GM23338 (cell line): ENCODE measurements around the gene BAG5. TPM values are rescaled to one million over a fixed set of nuclear protein-coding genes. Genes with fewer than 3 reads are reported as not detected.

ENCODE experiments used
- ATAC-seq: fragments of 200-7000 bp; cut with Tn5 transposase; 3 replicates; pipeline ENCODE4 v1.9.1; 2020
- DNase-seq: peaks from one replicate; pipeline ENCODE4 v3.0.0-alpha.2; 2015; ENCODE audit warnings: low spot score
- H2AFZ ChIP-seq: fragments of 200-600 bp; sonication (generic); 2 replicates; pipeline ENCODE4 v1.8.0; 2016; ENCODE audit warnings: antibody characterized with exemption, mild to moderate bottlenecking, moderate library complexity
- H3F3A ChIP-seq: fragments of 200-600 bp; sonication (generic); replicated peaks from 2 replicates; pipeline ENCODE4 v1.8.0; 2017; ENCODE audit warnings: antibody characterized with exemption, mixed run types, low read depth
- H3K27ac ChIP-seq: fragments of 200-600 bp; sonication (generic); 2 replicates; pipeline ENCODE4 v1.6.1; 2016; ENCODE audit warnings: low read depth
- H3K27me3 ChIP-seq: fragments of 200-600 bp; sonication (generic); 2 replicates; pipeline ENCODE4 v1.8.0; 2016; ENCODE audit warnings: mild to moderate bottlenecking, mixed run types, moderate library complexity; ENCODE audit not compliant: insufficient read depth
- H3K36me3 ChIP-seq: fragments of 200-600 bp; sonication (generic); 2 replicates; pipeline ENCODE4 v1.8.0; 2016; ENCODE audit warnings: mild to moderate bottlenecking; ENCODE audit not compliant: insufficient read depth
- H3K4me1 ChIP-seq: fragments of 200-600 bp; sonication (generic); 2 replicates; pipeline ENCODE4 v1.8.0; 2016; ENCODE audit warnings: mild to moderate bottlenecking, moderate library complexity; ENCODE audit not compliant: insufficient read depth
- H3K4me2 ChIP-seq: fragments of 200-600 bp; sonication (generic); 2 replicates; pipeline ENCODE4 v1.7.1; 2017; ENCODE audit warnings: mixed run types
- H3K4me3 ChIP-seq: fragments of 200-600 bp; sonication (generic); 2 replicates; pipeline ENCODE4 v1.6.1; 2016; ENCODE audit warnings: mixed run types
- H3K79me2 ChIP-seq: fragments of 200-600 bp; sonication (generic); replicated peaks from 2 replicates; pipeline ENCODE4 v1.8.0; 2017; ENCODE audit warnings: mild to moderate bottlenecking; ENCODE audit not compliant: insufficient read depth
- H3K9me2 ChIP-seq: fragments of 200-600 bp; sonication (generic); 2 replicates; pipeline ENCODE4 v1.8.0; 2017; ENCODE audit not compliant: insufficient read depth
- H4K20me1 ChIP-seq: fragments of 200-600 bp; sonication (generic); replicated peaks from 2 replicates; pipeline ENCODE4 v1.8.0; 2017; ENCODE audit warnings: mild to moderate bottlenecking; ENCODE audit not compliant: insufficient read depth
- H3K27ac Mint-ChIP-seq: 2 replicates; pipeline ENCODE4 v1.8.0; 2020; ENCODE audit warnings: inconsistent platforms, mild to moderate bottlenecking, moderate library complexity, mixed read lengths
- H3K27me3 Mint-ChIP-seq: 3 replicates; pipeline ENCODE4 v1.8.0; 2022; ENCODE audit warnings: low read depth, mild to moderate bottlenecking, moderate library complexity, mixed read lengths, inconsistent platforms; ENCODE audit not compliant: insufficient read depth, poor library complexity
- H3K36me3 Mint-ChIP-seq: 3 replicates; pipeline ENCODE4 v1.8.0; 2021; ENCODE audit warnings: low read depth, mild to moderate bottlenecking, inconsistent platforms, moderate library complexity, mixed read lengths
- H3K4me1 Mint-ChIP-seq: 3 replicates; pipeline ENCODE4 v1.8.0; 2020; ENCODE audit warnings: mild to moderate bottlenecking, inconsistent platforms, mixed read lengths
- H3K4me3 Mint-ChIP-seq: 3 replicates; pipeline ENCODE4 v1.8.0; 2021; ENCODE audit warnings: moderate library complexity, mild to moderate bottlenecking, inconsistent platforms, mixed read lengths
- H3K9me3 Mint-ChIP-seq: 3 replicates; pipeline ENCODE4 v1.8.0; 2020; ENCODE audit warnings: moderate library complexity, mild to moderate bottlenecking, inconsistent platforms, mixed read lengths
- ETS1 ChIP-seq: IDR thresholded peaks from 2 replicates; pipeline ENCODE4 v1.6.1; 2016; ENCODE audit warnings: antibody characterized with exemption
- EZH2phosphoT487 ChIP-seq: fragments of 200-600 bp; sonication (generic); IDR thresholded peaks from one replicate; pipeline ENCODE4 v1.8.1; 2018; ENCODE audit warnings: antibody characterized with exemption; ENCODE audit not compliant: unreplicated experiment
- REST ChIP-seq: IDR thresholded peaks from one replicate; pipeline ENCODE4 v1.6.1; 2018; ENCODE audit warnings: antibody characterized with exemption; ENCODE audit not compliant: unreplicated experiment
- STAT1 ChIP-seq: IDR thresholded peaks from one replicate; pipeline ENCODE4 v1.6.1; 2016; ENCODE audit warnings: antibody characterized with exemption; ENCODE audit not compliant: unreplicated experiment
- ZNF114 ChIP-seq: fragments of 250-450 bp; sonication (Bioruptor Pico); IDR thresholded peaks from 2 replicates; pipeline ENCODE4 v1.5.0; 2020; ENCODE audit warnings: mild to moderate bottlenecking, moderate library complexity
- ZNF462 ChIP-seq: fragments of 250-450 bp; sonication (Bioruptor Pico); IDR thresholded peaks from 2 replicates; pipeline ENCODE4 v1.5.0; 2020; ENCODE audit warnings: mild to moderate bottlenecking, moderate library complexity
- polyA plus RNA-seq: library from polyadenylated mRNA; unstranded; fragments of >200 nt; fragmentation: Nextera tagmentation; extraction: Ambion mirVana; gene quantifications from 2 replicates; pipeline ENCODE4 v1.2.1, GENCODE V29; 2016
- total RNA-seq: library from RNA; depleted of rRNA; stranded (reverse); fragments of >200 nt; shearing (Covaris generic); gene quantifications from 2 replicates; pipeline ENCODE4 v1.2.3, GENCODE V29; 2014
- TF ChIP-seq, protein P1 (sequence below), 2 experiments: fragments of 200-600 bp in 1 of 2; sonication (generic) in 1 of 2; conservative IDR thresholded peaks; 2 replicates each; pipeline versions ENCODE4 v1.5.1 to v1.6.1; 2016 to 2017; ENCODE audit warnings: antibody characterized with exemption in 2 of 2, low read depth in 2 of 2, mild to moderate bottlenecking in 2 of 2, moderate library complexity in 1 of 2

BAG5 gene
- total and polyA plus RNA-seq, 2 experiments from 2014 or later: 21.1 to 29.2 TPM

GRCh38 chr14:103532216-103533136, 30.0 kb downstream of the BAG5 start:
- ATAC-seq (no peak), DNase-seq (no peak)
- TF ChIP-seq EZH2phosphoT487 (no peak), ZNF114 (CRISPR knock-in tag) (no peak), ETS1 (no peak), REST (no peak), ZNF462 (CRISPR knock-in tag) (no peak), STAT1 (no peak)
- TF ChIP-seq, protein P1, sequence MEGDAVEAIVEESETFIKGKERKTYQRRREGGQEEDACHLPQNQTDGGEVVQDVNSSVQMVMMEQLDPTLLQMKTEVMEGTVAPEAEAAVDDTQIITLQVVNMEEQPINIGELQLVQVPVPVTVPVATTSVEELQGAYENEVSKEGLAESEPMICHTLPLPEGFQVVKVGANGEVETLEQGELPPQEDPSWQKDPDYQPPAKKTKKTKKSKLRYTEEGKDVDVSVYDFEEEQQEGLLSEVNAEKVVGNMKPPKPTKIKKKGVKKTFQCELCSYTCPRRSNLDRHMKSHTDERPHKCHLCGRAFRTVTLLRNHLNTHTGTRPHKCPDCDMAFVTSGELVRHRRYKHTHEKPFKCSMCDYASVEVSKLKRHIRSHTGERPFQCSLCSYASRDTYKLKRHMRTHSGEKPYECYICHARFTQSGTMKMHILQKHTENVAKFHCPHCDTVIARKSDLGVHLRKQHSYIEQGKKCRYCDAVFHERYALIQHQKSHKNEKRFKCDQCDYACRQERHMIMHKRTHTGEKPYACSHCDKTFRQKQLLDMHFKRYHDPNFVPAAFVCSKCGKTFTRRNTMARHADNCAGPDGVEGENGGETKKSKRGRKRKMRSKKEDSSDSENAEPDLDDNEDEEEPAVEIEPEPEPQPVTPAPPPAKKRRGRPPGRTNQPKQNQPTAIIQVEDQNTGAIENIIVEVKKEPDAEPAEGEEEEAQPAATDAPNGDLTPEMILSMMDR (conservative IDR thresholded peaks at IDR 0.05; ENCODE audit: low read depth in 2 of 2): no peak
- H3K27me3 Mint-ChIP-seq: peaks cover 14% of the 10 kb centered on the region
- H3K4me2 ChIP-seq: no peak overlapping the region
- H3K79me2 ChIP-seq: peaks cover 22% of the 10 kb centered on the region
- H3K36me3 ChIP-seq: no peaks in the 10 kb centered on the region
- H3K4me1 Mint-ChIP-seq: peaks cover 16% of the 10 kb centered on the region
- no peak overlapping the region for H3K4me3 Mint-ChIP-seq
- 0 out of 2 replicates have a peak, but pooled peaks cover 6% of the 10 kb centered on the region for H3F3A ChIP-seq
- no peak overlapping the region for H3K27ac ChIP-seq
- no peak overlapping the region for H3K27ac Mint-ChIP-seq
- no peaks in the 10 kb centered on the region for H3K27me3 ChIP-seq
- no peaks in the 10 kb centered on the region; the same call in 2 of the 3 replicates for H3K9me3 Mint-ChIP-seq
- H3K4me1 ChIP-seq: peaks cover 4% of the 10 kb centered on the region; the same call in 1 of the 2 replicates
- no peak overlapping the region for H3K4me3 ChIP-seq
- peaks cover 10% of the 10 kb centered on the region for H4K20me1 ChIP-seq
- peaks cover 4% of the 10 kb centered on the region; the same call in 1 of the 3 replicates for H3K36me3 Mint-ChIP-seq
- H2AFZ ChIP-seq: no peak overlapping the region
- H3K9me2 ChIP-seq: no peaks in the 10 kb centered on the region
